Smooth muscle cell (in vitro differentiated cells): Measurements from ENCODE around the gene TNS1. TPM values are rescaled to one million over a fixed set of nuclear protein-coding genes. Genes with fewer than 3 reads are reported as not detected.

Source experiments
- DNase-seq: peaks from one replicate; lab custom pipeline; 2025; ENCODE audit not compliant: unreplicated experiment; lab: John Stamatoyannopoulos, UW
- H2AFZ ChIP-seq: fragments of 200-600 bp; sonication (generic); 2 replicates; pipeline ENCODE4 v1.6.0; 2016; ENCODE audit warnings: antibody characterized with exemption, low read depth, mild to moderate bottlenecking
- H3F3A ChIP-seq: fragments of 200-600 bp; sonication (generic); 2 replicates; pipeline ENCODE4 v1.6.0; 2017; ENCODE audit warnings: antibody characterized with exemption, low read depth
- H3K27ac ChIP-seq: fragments of 200-600 bp; sonication (generic); 2 replicates; pipeline ENCODE4 v1.5.1; 2016; ENCODE audit warnings: low read depth, mild to moderate bottlenecking
- H3K27me3 ChIP-seq: fragments of 200-600 bp; sonication (generic); 2 replicates; pipeline ENCODE4 v1.6.1; 2016; ENCODE audit warnings: low read depth, mild to moderate bottlenecking
- H3K36me3 ChIP-seq: fragments of 200-600 bp; sonication (generic); 2 replicates; pipeline ENCODE4 v1.5.1; 2016; ENCODE audit warnings: low read depth
- H3K4me1 ChIP-seq: fragments of 200-600 bp; sonication (generic); 2 replicates; pipeline ENCODE4 v1.5.1; 2016; ENCODE audit warnings: low read depth
- H3K4me2 ChIP-seq: fragments of 200-600 bp; sonication (generic); 2 replicates; pipeline ENCODE4 v1.6.0; 2016; ENCODE audit warnings: mild to moderate bottlenecking
- H3K4me3 ChIP-seq: fragments of 200-600 bp; sonication (generic); 2 replicates; pipeline ENCODE4 v1.5.1; 2016; ENCODE audit warnings: mild to moderate bottlenecking
- H3K79me2 ChIP-seq: fragments of 200-600 bp; sonication (generic); 2 replicates; pipeline ENCODE4 v1.6.0; 2016; ENCODE audit warnings: low read depth, mild to moderate bottlenecking
- H3K9ac ChIP-seq: fragments of 200-600 bp; sonication (generic); 2 replicates; pipeline ENCODE4 v1.6.0; 2016; ENCODE audit warnings: low read depth
- H3K9me3 ChIP-seq: fragments of 200-600 bp; sonication (generic); replicated peaks from 2 replicates; pipeline ENCODE4 v1.5.1; 2016; ENCODE audit warnings: low read depth
- H4K20me1 ChIP-seq: fragments of 200-600 bp; sonication (generic); 2 replicates; pipeline ENCODE4 v1.6.0; 2016; ENCODE audit warnings: low read depth
- WGBS: methylation state at CpG from one replicate; pipeline ENCODE4 v1.1.7; 2016; ENCODE audit warnings: low lambda C conversion rate; 5-methylcytosine and 5-hydroxymethylcytosine counted together
- polyA plus RNA-seq: library from polyadenylated mRNA; unstranded; fragments of >200 nt; fragmentation: Nextera tagmentation; extraction: Ambion mirVana; gene quantifications from 2 replicates; pipeline ENCODE4 v1.2.1, GENCODE V29; 2016
- total RNA-seq: library from RNA; depleted of rRNA; stranded (reverse); fragments of >200 nt; gene quantifications from 2 replicates; pipeline ENCODE4 v1.2.3, GENCODE V29; 2014
- TF ChIP-seq, protein P1 (sequence below): fragments of 200-600 bp; sonication (generic); IDR thresholded peaks from 2 replicates; pipeline ENCODE4 v1.5.1; 2017; ENCODE audit warnings: borderline replicate concordance, mild to moderate bottlenecking, antibody characterized with exemption; ENCODE audit not compliant: insufficient read depth, poor library complexity, severe bottlenecking

TNS1 gene
- total and polyA plus RNA-seq, 2 experiments from 2014 or later = 52.3 to 61.5 TPM

DNA sequence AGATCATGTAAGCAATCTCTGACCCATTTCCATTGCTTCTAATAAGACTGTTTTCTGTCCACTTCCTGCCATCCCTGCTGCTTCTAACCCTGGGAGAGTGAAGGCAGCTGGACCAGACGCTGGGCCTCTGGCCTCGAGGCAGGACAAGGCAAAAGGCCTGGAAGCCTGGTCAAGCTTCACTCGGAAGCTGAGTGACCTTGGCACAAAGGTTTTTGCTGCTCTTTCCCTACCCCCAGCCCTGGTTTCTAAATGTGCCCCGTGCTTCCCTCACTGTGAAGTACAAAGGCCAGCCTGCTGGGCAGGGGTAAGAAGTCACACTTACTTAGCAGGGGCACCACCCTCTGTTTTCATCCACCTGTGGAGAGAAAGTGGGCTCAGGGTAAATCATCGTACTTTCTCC lies 195.0 kb downstream of the TNS1 start:
- Histone ChIP-seq H3F3A (peaks cover 6% of the 10 kb centered on the region), H3K9me3 (no peaks in the 10 kb centered on the region), H3K27me3 (no peaks in the 10 kb centered on the region), H3K36me3 (peaks cover 8% of the 10 kb centered on the region), H3K4me3 (no peak overlapping the region), H2AFZ (no peak overlapping the region), H3K4me2 (no peak overlapping the region), H3K27ac (no peak overlapping the region), H3K79me2 (no peaks in the 10 kb centered on the region), H3K4me1 (no peaks in the 10 kb centered on the region), H4K20me1 (peaks cover 93% of the 10 kb centered on the region), H3K9ac (no peak overlapping the region)
- no peak for DNase-seq
- TF ChIP-seq, protein P1, sequence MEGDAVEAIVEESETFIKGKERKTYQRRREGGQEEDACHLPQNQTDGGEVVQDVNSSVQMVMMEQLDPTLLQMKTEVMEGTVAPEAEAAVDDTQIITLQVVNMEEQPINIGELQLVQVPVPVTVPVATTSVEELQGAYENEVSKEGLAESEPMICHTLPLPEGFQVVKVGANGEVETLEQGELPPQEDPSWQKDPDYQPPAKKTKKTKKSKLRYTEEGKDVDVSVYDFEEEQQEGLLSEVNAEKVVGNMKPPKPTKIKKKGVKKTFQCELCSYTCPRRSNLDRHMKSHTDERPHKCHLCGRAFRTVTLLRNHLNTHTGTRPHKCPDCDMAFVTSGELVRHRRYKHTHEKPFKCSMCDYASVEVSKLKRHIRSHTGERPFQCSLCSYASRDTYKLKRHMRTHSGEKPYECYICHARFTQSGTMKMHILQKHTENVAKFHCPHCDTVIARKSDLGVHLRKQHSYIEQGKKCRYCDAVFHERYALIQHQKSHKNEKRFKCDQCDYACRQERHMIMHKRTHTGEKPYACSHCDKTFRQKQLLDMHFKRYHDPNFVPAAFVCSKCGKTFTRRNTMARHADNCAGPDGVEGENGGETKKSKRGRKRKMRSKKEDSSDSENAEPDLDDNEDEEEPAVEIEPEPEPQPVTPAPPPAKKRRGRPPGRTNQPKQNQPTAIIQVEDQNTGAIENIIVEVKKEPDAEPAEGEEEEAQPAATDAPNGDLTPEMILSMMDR = no peak
- 90% methylated on average over 5 of the region's 5 CpGs for WGBS

DNA sequence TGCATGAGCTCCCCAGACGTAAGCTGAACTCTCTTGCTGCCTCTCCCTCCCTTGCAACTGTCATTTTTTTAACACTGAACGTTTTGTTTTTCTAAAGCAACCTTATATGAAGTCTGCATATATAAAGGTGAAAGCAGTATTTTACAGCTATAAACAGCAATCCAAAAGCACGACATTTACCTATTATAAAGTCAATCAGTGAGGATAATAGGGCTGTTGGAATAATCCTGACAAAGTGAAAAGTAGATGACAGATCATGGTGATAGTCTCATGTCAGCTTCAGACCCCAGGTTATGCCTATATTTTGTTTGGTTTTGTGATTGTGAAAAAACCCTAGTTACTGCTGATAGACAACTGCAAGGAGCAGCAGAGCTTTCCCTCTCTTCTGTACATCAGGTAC lies 195.8 kb downstream of the TNS1 start:
- H3K79me2 ChIP-seq = no peaks in the 10 kb centered on the region
- H3K4me3 ChIP-seq = no peak overlapping the region
- peaks cover 10% of the 10 kb centered on the region for H3F3A ChIP-seq
- TF ChIP-seq, protein P1 = no peak
- no peak overlapping the region for H3K9ac ChIP-seq
- H2AFZ ChIP-seq = no peak overlapping the region
- H3K9me3 ChIP-seq = no peaks in the 10 kb centered on the region
- peaks cover 91% of the 10 kb centered on the region for H4K20me1 ChIP-seq
- no peak overlapping the region for H3K4me2 ChIP-seq
- H3K27ac ChIP-seq = no peak overlapping the region
- H3K27me3 ChIP-seq = no peaks in the 10 kb centered on the region
- no peaks in the 10 kb centered on the region for H3K4me1 ChIP-seq
- no peak for DNase-seq
- H3K36me3 ChIP-seq = peaks cover 8% of the 10 kb centered on the region
- WGBS = 88% methylated on average over 3 of the region's 3 CpGs

DNA sequence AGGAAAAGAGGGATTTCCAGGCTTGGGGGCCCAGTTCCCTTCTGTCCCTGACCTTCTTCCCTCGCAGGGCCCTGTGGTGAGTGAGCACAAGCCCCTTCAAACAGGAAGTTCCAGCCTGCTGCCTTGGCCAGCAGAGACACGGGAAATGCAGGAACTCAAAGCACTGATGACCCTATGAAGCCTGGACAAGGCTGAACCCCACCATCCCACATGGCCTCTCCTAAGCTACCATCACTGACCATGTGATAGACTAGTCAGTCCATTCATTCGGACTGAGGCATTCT lies 196.4 kb downstream of the TNS1 start:
- no peak overlapping the region for H3K9ac ChIP-seq
- H3K4me2 ChIP-seq = no peak overlapping the region
- no peaks in the 10 kb centered on the region for H3K9me3 ChIP-seq
- H3K4me3 ChIP-seq = no peak overlapping the region
- peaks cover 8% of the 10 kb centered on the region for H3K36me3 ChIP-seq
- H3K4me1 ChIP-seq = no peaks in the 10 kb centered on the region
- no peaks in the 10 kb centered on the region for H3K79me2 ChIP-seq
- TF ChIP-seq, protein P1 = no peak
- no peak overlapping the region for H3K27ac ChIP-seq
- WGBS = 77% methylated on average over 3 of the region's 3 CpGs
- peaks cover 16% of the 10 kb centered on the region for H3F3A ChIP-seq
- H4K20me1 ChIP-seq = peaks cover 91% of the 10 kb centered on the region
- no peak for DNase-seq
- no peak overlapping the region for H2AFZ ChIP-seq
- H3K27me3 ChIP-seq = no peaks in the 10 kb centered on the region

DNA sequence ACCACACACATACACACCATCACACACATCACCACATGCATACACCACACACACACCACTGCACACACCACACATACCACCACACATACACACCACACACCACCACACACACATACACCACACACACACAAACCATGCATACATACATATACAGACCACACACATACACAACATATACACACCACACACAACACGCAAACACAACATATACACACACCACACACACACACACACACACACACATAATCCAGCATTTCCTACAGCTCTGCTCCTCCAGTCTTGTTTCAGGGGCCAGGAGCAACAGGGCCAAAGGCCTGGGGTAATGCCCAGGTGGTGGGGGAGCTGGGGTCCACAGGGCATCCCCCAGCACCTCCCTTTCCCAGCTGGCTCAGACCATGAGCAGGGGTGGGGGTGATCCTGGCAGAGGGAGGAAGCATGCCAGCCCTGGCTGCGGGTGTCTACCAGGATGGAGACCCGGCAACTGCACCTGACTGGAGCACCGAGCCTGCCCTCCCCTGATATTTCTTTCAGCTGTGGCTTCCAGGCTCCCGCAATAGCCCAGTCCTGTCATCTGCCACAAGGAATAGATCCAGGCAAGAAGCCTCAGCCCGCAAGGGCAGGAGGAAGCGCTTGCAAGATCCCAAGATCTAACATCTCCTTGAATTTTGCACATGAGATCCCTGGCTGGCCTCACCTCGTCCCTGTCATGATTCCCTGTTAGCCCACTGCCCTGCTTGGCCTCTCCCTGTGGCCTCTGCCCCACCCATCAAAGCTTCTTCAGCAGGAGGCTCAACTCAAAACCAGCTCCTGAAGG lies 196.9 kb downstream of the TNS1 start:
- H3K9me3 ChIP-seq = no peaks in the 10 kb centered on the region
- H3K27ac ChIP-seq = no peak overlapping the region
- peaks cover 89% of the 10 kb centered on the region for H4K20me1 ChIP-seq
- no peak overlapping the region for H3K4me2 ChIP-seq
- TF ChIP-seq, protein P1 = no peak
- H3F3A ChIP-seq = peaks cover 20% of the 10 kb centered on the region
- no peak overlapping the region for H3K9ac ChIP-seq
- peaks cover 8% of the 10 kb centered on the region for H3K36me3 ChIP-seq
- WGBS = 96% methylated on average over 8 of the region's 8 CpGs
- DNase-seq = no peak
- H3K4me3 ChIP-seq = no peak overlapping the region
- no peaks in the 10 kb centered on the region for H3K27me3 ChIP-seq
- H3K4me1 ChIP-seq = no peaks in the 10 kb centered on the region
- H3K79me2 ChIP-seq = no peaks in the 10 kb centered on the region
- H2AFZ ChIP-seq = no peak overlapping the region
